HG03571 (cell line): ENCODE results near the gene ALG9.
A peak's percentile ranks its signal among the peaks of the same experiment; 100 is the strongest.
"Not testable (repeated sequence)": the region's sequence is repeated elsewhere in the genome, so short reads cannot be mapped to it uniquely, and the experiment has no call there.

ENCODE experiments used
- ATAC-seq: cut with Tn5 transposase; IDR thresholded peaks from one replicate; pipeline ENCODE4 v1.9.1; 2021; ENCODE audit not compliant: unreplicated experiment

Gene ALG9

DNA sequence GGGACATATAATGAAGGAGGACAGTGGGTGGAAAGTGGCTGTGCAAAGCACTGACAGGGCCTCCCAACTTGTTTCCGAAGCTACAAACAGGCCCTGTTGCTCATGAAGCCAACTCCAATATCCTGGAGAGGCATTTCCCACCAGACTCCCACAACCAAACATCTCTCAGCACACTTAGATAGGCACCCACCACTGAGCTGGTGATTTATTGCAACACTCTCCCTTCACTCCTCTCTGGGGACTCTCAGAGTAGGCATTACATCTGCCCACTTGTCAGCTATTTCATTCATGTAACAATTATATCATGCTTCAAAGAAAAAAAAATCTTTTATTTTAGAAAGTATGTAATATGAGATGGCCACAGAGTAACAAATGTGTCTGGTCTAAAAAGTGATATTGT, 73.1 kb downstream of the ALG9 start:
- ATAC-seq: no peak

DNA sequence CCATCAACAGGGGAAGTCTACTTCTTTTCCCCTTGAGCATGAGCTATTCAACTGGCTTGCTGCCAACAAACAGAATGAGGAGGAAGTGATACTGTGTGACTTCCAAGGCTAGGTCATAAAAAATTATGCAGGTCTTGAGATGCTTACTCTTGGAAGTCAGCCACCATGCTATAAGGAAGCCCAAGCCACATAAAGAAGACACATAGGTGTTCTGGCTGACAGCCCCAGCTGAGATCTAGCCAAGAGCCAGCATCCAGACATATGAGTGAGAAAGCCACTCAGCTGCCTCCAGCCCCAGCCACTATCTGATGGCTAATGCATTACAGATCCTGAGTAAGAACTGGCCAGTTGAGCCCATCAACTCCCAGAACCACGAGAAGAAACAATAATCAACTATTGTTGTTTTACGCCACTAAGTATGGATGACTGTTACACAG, 74.2 kb downstream of the ALG9 start:
- no peak for ATAC-seq

DNA sequence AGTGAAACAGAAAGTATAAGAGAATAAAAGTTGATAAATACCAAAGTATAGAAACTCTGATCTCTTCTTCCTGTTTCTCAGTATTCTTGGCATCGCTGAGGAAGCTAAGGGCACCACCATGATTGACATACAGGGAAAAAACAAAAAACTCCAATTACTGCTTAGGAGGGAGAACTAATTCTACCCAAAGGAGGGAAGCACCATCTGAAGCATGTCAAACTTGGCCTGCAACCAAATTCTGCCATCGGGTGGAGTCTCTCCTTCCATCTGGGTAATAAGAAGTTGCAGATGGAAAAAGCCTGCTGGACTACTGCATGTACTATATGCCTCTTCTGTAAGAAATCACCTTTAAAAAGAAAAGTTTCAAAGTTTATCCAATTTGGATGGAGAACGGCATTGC, 74.7 kb downstream of the ALG9 start:
- no peak for ATAC-seq

DNA sequence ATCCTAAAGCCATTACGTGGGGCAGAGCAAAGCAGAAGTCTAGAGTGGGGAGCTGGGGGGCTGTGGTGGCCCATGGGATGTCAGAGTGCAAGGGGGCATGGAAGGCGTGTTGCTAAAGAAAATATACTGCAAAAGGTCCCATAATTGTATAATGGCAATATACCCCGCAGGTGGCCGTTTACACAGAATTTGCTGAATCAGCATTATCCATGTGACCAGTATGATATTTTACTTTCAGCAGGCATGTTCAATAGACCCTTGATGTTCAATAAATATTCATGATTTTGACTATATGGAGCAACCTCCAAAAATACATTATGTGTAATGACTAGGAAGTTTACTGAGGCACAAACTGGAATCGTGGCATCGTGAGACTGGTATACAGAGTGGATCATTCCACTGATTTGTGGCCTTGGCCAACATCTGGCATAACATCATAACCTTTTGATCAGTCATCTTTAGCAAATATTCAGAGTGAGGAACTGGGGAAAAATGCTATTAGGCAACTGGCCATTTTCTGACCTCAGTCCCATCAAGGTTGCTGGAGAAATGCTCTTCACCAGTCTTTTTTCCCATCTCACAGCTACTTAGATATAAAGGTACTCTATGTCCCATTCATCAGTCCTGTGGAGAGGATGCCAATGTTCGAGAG, 75.9 kb downstream of the ALG9 start:
- no peak for ATAC-seq

DNA sequence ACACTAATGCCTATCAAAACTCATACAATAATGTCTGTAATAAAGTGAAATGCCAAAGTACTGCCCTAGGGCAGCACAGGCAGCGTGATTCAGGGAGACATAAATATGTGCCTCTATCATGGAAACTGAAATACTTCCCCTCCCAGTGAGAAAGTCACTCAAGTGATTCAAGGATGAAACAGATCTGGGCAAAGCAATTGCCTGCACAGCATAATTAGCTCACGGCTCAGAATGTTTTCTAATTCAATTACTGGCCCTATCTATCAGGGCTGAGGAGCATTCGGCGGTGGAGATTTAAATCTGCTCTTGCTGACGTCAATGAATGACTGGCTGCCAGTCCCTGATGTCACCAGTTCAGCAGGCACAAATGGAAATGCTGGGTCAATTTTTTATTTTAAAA, 77.5 kb downstream of the ALG9 start:
- ATAC-seq: no peak

DNA sequence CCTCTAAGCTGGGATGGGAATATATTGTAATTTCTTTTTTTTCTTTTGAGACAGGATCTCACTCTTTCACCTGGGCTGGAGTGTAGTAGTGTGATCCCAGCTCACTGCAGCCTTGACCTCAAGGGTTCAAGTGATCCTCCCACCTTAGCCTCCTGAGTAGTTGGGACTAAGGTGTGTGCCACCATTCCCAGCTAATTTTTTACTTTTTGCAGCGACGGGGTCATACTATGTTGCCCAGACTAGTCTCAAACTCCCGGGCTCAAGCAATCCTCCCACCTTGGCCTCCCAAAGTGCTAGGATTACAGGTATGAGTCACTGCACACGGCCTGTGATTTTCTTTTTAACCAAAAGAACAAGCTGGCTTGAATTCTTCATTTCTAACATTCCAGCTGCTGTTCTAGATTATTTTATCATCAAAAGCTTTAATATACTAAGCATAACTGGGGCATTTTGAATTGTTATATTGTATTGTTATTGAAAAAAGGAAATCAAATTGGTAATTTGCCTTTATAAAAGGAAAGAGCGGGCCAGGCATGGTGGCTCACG, 78.4 kb downstream of the ALG9 start:
- no peak for ATAC-seq

DNA sequence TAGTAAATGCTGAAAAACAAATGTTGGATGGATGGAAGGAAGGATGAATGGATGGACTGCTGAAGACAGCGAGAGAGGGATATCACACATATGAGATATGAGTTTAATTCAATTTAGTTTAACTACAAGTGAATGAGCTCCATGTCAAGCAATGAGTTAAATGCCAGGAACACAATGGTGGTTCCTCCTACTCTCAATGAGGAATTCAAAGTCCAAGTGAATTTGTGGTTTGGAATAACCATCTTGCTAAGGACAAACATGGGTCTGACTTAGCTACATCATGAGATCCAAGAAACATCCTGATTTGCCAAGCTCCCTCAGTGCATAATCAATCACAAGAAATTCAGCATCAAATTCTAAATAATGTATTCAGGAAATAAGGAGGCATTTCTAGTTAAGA, 79.1 kb downstream of the ALG9 start:
- no peak for ATAC-seq

DNA sequence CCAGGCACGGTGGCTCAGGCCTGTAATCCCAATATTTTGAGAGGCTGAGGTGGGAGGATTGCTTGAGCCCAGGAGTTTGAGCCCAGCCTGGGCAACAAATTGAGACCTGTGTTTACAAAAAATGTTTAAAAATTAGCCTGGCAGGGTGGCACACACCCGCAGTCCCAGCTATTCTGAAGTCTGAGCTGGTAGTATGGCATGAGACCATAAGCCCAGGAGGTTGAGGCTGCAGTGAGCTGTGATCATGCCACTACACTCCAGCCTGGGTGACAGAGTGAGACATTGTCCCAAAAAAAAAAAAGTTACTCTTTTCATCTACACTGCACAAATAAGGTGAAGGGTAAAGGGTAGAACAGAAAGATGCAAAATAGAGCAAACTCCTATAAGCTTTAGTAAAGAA, 82.9 kb downstream of the ALG9 start:
- no peak for ATAC-seq

DNA sequence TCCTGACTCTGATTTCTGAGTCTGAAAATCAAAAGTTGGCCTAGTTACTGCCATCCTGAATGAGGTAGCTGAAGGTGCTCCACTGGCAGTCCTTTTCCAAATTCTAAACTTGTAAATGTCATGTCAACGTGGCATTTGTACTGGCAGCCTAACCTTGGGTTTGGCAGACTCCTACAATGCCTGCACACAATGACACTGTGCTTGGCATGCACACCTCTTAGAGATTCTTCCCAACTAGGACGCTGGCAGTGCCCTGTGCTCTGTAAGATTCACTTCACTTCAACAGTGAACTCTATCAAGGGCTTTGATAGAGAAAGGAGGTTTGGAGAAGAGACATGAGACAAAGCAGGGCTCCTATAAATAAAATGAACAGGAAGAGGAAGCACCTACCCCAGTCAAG, 83.3 kb downstream of the ALG9 start:
- no peak for ATAC-seq

DNA sequence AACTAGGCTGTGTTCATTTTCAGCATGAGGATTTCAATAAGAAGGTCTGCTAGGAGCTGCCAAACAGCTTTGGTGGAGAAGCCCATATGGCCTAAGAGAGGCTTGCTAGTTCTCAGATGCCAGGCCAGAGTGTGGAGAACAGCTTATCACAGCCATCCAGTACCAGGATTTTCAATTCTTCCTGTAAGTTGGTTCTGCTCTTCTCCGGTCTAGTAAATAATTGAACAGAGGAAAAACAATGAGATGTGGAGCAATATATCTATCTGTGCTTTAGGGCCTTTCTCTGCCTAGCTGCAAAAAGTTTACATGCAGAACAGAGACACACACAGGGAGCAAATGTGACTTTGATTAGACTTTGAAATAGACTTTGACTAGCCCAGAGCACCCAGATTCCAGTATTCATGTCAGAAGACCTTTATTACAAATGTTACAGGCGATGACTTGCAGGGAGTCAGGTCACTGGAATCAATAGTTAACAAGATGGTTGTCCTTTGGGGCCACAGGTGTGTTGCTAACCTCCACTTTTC, 85.4 kb downstream of the ALG9 start:
- no peak for ATAC-seq

DNA sequence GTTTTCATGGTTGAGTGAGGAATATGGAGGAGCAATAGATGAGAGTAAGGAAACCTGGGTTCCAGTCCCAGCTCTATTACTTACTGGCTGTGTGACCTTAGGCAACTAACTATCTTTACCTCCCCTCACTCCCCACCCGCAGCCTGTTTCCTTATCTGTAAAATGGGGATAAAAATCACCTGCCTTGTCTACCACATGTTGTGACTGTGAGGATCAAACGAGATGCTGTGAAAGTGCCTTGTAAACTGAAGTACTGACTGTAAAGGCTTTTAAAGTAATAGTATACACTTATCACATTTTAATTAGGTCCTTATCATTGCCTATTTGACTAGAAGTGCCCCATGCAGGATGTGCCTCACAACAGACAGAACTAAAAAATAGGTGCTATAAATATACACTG, 86.3 kb downstream of the ALG9 start:
- no peak for ATAC-seq

DNA sequence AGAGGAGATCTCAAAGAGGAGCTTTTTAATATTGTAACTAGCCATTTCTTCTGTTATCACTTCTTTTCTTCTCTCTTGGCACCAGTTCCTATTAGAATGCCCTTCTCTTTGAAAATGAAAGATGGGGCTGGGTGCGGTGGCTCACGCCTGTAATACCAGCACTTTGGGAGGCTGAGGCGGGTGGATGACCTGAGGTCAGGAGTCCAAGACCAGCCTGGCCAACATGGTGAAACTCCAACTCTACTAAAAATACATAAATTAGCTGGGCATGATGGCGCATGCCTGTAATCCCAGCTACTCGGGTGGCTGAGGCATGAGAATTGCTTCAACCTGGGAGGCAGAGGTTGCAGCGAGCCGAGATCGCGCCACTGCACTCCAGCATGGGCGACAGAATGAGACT, 87.1 kb downstream of the ALG9 start:
- not testable (repeated sequence) for ATAC-seq

DNA sequence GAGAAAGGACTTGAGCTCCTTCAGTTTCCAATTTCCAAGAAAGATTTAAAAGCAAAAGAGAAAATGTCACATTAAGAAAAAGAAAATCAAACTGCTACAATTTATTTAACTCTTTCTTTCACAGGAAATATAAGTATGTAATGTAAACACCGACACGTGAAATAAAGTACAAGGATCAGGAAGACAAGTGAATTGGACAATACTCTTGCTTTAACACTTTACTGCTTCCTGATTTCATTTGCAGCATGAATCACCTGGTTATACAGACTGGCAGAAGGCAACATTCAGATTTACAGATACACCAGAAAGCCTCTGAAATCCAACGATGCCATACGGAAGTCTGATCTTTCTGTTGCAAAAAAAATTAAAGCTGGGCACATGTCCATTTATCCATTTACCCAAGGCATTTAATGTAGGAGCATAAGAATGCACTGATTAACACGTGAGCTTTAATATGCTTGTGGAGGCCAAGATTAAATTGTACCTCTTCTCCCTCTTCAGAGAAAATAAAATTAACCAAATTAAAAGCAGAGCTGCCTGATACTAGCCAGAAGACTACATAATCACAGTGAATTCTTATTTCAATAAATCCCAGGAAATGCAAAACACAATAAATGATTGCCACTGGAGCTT, 89.2 kb downstream of the ALG9 start:
- ATAC-seq: no peak

DNA sequence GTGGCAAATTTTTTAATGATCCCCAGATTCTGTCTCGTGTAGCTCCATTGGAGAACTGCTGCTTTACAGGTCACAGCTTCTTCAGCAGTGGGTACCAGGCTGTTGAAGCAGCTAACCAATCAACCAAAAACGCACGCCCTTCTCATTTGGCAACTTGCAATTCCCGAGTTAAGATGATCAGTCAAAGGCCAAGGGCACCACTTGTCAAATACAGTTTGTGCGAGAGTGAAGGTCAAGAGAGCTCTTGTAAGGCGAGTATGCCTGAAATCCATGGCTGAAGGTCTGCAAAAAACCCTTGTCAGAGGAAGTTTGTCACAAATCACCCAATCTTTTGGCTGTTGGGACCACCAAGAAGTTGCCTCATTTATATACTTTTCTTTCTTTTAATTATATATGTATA, 92.3 kb downstream of the ALG9 start:
- ATAC-seq: no peak

DNA sequence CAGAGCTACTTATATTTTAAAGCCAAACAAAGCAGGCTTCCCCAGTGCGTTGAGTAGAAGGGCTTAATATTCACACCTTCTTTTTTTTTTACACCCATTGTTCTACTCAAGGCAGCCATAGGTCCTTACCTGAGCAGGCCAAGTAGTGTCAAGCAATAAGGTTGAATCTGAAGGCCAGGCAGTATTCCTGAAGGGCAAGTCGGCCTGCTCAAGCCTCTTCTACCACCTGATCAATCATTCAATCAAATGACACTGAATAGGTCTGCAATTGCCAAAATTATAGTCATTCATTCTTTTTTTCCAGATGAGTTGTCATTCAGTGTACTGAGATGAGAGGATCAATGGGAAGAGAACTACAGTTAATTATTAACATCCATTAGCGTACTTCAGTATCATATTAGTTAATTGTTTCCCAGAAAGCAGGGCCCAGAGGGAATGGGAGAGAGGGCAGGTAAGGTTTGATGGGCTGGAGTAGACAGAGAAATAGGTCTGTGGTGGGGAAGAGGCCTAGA, 93.3 kb downstream of the ALG9 start:
- ATAC-seq: no peak

DNA sequence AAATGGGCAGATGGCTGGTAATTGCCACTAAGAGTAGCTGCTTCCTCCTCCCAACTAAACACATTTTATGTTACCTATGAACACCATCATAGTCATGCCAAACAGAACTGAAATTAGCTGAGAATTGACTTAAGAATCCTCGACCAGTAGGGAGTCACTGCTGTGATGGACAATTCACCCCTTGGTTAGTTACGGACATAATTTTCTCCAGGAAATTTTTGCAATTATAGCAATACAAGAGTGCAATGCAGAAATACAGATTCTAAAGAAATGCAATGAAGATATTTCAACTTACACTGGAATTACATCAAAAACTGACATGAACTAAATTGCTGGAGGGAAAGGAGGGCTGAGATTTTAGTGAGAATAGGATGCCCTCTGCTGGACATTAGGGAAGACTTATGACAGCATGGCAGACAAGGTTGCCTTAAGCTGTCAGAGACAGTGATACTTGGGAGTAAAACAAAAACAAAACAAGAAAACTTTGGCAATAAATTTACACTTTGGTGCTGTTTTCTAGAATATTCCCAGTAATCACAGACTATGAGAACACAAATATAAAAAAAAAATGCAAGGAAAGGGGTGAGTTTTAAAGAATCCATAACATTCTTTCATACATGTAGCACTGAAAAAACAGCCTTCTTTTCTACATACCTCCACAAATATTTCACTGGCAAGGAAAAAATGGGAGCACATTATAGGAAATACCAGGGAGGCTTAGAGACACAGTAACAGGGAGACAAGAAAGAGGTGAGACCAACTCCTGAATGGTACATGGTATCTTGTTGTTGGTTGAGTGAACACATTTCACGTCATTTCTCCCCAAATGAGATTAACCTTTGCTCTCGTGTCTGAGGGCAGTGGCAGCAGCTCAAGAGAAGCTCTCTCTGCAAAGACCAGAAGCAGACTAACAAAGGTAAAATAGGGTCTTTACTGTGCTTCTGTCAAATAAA, 94.0 kb downstream of the ALG9 start:
- ATAC-seq: peak; percentile 48

DNA sequence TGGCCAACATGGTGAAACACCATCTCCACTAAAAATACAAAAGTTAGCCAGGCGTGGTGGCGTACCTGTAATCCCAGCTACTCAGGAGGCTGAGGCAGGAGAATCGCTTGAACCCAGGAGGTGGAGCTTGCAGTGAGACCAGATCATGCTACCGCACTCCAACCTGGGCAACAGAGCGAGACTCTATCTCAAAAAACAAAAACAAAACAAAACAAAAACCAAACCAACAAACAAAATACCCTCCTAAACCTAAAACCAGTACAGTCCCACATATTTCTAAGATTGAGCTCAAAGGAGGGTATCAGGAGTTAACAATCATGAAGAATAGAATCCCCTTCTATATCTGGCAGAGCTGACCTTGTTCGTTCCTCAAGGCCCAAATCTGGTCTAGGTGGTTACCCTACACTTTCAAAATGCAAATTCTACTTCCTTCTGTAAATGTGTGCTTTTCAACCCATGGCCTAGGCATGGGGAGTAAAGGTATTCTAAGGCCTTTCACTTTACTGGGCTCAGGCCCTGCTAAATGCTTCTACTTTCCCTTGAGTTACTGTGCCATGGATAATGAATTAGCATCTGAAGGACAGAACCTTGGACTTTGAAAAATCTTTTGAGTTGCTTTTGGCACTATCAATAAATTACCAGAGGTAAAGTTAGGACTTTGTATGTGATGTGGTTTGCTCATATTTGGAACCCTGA, 94.8 kb downstream of the ALG9 start:
- peak; percentile 98 for ATAC-seq

DNA sequence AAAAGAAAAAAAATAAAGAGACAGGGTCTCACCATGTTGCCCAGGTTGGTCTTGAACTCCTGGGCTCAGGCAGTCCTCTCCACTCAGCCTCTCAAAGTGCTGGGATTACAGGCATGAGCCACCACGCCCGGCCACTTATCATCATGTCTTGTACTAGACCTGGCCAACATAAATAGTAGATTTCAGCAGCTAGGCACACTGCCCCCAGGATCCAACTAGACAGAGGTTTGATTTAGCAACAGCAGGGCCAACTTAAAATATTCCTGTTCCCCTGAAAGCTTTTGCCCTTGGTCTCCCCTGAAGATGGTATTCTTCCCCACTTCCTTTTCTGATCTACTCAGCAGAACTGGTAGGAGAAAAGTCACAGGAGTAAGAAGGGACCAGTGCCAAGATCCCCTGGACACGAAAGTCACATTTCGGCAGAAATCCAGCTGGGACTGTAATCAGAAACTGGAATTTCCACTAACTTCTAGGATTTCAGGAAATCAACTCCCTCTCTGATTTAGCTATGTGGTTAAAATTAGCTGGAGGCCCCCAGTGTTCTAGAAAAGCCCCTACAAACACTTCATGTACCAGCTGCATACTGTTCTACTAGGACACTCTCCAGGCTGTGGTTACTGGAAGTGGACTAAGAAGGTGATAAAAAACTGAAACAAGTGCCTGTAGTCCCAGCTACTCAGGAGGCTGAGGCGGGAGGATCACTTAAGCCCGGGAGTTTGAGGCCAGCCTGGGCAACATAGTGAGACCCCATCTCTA, 96.2 kb downstream of the ALG9 start:
- ATAC-seq: no peak

DNA sequence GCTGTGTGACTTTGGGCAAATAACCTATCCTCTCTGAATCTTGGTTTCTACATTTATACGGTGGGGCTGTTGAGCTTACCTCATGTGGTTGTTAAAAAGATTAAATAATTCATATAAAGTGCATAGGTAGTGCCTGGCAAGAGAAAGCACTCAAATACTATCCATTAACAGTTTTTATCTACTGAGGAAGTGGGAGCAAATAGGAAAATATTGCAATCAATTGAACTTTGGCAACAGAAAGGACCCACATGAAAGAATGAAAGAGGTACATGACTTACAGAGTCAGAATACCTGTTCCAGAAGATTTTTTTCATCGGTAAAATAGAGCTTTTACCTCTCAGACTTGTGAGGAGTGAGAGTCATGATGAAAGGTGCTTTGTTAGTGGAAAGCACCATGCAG, 98.8 kb downstream of the ALG9 start:
- ATAC-seq: no peak

DNA sequence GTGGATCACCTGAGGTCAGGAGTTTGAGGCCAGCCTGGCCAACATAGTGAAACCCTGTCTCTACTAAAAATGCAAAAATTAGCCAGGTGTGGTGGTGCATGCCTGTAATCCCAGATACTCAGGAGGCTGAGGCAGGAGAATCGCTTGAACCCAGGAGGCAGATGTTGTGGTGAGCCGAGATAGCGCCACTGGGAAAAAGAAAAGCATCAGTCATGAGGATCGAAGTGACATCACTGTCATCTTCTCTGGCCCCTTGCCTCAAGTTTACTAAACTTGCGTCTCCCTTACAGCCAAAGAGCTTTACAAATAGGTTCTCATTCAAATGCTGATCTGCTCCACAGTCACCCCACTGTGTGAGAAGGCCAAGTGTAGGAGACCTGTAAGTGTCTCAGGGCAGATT, 100.2 kb downstream of the ALG9 start:
- not testable (repeated sequence) for ATAC-seq
